OCI-LY1 (cell line): ENCODE measurements around the gene GTF2E1.

Experiments used
- EZH2 ChIP-seq: fragments of 200-600 bp; sonication (generic), shearing (Covaris generic); IDR thresholded peaks from 2 replicates; pipeline ENCODE4 v1.8.0; 2017; ENCODE audit warnings: borderline replicate concordance, mixed run types, mild to moderate bottlenecking, antibody characterized with exemption, low read length, moderate library complexity, mixed read lengths
- TF ChIP-seq, protein P1 (sequence below): fragments of 200-600 bp; sonication (generic), shearing (Covaris generic); IDR thresholded peaks from 2 replicates; pipeline ENCODE4 v1.5.1; 2017; ENCODE audit warnings: mild to moderate bottlenecking, antibody characterized with exemption, low read length, moderate library complexity, mixed read lengths

DNA sequence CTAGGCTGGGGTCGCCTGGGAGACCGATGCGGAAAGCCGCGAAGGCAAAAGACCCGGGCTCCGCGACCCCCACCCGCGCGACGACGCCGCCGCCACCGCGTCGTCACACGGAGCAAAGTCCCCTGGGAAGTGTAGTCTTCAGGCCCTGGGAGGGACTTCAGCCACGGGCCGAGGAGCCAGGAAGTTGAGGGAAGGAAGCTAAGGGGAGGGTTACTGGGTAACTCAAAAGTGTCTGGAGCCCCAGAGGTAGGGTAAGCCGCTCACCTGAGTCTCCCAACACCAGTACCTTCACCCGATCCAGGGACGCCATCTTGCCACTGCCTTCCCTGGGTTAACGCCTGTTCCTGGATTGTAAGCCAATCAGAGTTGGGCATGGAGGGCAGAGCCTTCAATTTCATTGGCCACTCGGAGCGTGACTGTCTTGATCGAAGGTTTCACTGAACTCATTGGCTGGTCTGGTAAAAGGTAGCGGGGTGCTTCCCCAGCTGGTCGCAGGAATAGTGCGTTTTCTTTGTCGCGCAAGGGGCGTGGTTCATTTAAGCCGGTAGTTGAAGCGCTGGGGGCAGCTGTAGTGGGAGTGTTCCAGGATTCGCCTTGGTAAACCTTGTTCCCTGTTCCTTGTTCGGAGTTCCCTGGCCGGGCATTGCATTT is at the start of gene GTF2E1, which contains the start of gene RABL3:
- TF ChIP-seq, protein P1, sequence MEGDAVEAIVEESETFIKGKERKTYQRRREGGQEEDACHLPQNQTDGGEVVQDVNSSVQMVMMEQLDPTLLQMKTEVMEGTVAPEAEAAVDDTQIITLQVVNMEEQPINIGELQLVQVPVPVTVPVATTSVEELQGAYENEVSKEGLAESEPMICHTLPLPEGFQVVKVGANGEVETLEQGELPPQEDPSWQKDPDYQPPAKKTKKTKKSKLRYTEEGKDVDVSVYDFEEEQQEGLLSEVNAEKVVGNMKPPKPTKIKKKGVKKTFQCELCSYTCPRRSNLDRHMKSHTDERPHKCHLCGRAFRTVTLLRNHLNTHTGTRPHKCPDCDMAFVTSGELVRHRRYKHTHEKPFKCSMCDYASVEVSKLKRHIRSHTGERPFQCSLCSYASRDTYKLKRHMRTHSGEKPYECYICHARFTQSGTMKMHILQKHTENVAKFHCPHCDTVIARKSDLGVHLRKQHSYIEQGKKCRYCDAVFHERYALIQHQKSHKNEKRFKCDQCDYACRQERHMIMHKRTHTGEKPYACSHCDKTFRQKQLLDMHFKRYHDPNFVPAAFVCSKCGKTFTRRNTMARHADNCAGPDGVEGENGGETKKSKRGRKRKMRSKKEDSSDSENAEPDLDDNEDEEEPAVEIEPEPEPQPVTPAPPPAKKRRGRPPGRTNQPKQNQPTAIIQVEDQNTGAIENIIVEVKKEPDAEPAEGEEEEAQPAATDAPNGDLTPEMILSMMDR = no peak
- TF ChIP-seq EZH2 = no peak
